Measurements from ENCODE around the gene NLRC3.

NLRC3 gene

GRCh38 chr16:3608069-3608468 lies 30.9 kb upstream of the NLRC3 start:
- no peak overlapping the region for H3K9ac ChIP-seq (ENCODE audit: low read depth, low read length)
- peaks cover 8% of the 10 kb centered on the region for H3K4me1 ChIP-seq (ENCODE audit: control insufficient read depth, insufficient read depth, low read length)
- H3K36me3 ChIP-seq (ENCODE audit: control insufficient read depth, insufficient read depth, low read length), result peaks cover 3% of the 10 kb centered on the region
- H3K27me3 ChIP-seq (ENCODE audit: control insufficient read depth, insufficient read depth, low read length), result no peaks in the 10 kb centered on the region
- no peaks in the 10 kb centered on the region for H3K9me3 ChIP-seq (ENCODE audit: control insufficient read depth, insufficient read depth, low read length)
- no peak overlapping the region for H3K4me3 ChIP-seq (ENCODE audit: low read depth, low read length)

GRCh38 chr16:3607634-3608033 lies 30.4 kb upstream of the NLRC3 start:
- H3K4me1 ChIP-seq (ENCODE audit: control insufficient read depth, insufficient read depth, low read length), result peaks cover 4% of the 10 kb centered on the region
- H3K9ac ChIP-seq (ENCODE audit: low read depth, low read length), result no peak overlapping the region
- H3K4me3 ChIP-seq (ENCODE audit: low read depth, low read length), result no peak overlapping the region
- peaks cover 6% of the 10 kb centered on the region for H3K36me3 ChIP-seq (ENCODE audit: control insufficient read depth, insufficient read depth, low read length)
- H3K27me3 ChIP-seq (ENCODE audit: control insufficient read depth, insufficient read depth, low read length), result no peaks in the 10 kb centered on the region
- H3K9me3 ChIP-seq (ENCODE audit: control insufficient read depth, insufficient read depth, low read length), result no peaks in the 10 kb centered on the region

GRCh38 chr16:3607161-3607560 lies 30.0 kb upstream of the NLRC3 start:
- H3K9me3 ChIP-seq (ENCODE audit: control insufficient read depth, insufficient read depth, low read length), result no peaks in the 10 kb centered on the region
- peaks cover 10% of the 10 kb centered on the region for H3K36me3 ChIP-seq (ENCODE audit: control insufficient read depth, insufficient read depth, low read length)
- peaks cover 4% of the 10 kb centered on the region for H3K4me1 ChIP-seq (ENCODE audit: control insufficient read depth, insufficient read depth, low read length)
- no peak overlapping the region for H3K9ac ChIP-seq (ENCODE audit: low read depth, low read length)
- H3K4me3 ChIP-seq (ENCODE audit: low read depth, low read length), result no peak overlapping the region
- no peaks in the 10 kb centered on the region for H3K27me3 ChIP-seq (ENCODE audit: control insufficient read depth, insufficient read depth, low read length)

DNA sequence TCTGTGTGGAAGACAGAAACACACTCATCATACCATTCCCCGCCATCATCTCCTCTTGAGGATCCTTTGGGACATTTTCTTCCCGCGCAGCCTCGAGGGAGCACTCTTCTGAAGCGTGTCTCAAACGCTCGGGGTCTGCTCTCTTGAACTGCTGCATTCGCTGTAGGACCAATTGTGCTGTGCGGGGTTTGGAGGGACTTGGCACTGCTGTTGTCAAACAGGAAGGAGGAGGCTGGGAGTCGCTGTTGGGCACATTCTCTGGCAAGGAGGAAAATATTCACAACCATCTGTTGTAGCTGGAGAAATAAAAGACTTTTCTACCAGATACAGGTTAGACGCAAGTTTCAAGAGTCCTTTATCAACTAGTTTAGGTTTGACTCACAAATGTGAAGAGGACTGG lies 29.2 kb upstream of the NLRC3 start:
- Histone ChIP-seq H3K9ac (ENCODE audit: low read depth, low read length) (no peak overlapping the region), H3K4me3 (ENCODE audit: low read depth, low read length) (no peak overlapping the region), H3K36me3 (ENCODE audit: control insufficient read depth, insufficient read depth, low read length) (peaks cover 11% of the 10 kb centered on the region), H3K27me3 (ENCODE audit: control insufficient read depth, insufficient read depth, low read length) (no peaks in the 10 kb centered on the region), H3K4me1 (ENCODE audit: control insufficient read depth, insufficient read depth, low read length) (peaks cover 4% of the 10 kb centered on the region), H3K9me3 (ENCODE audit: control insufficient read depth, insufficient read depth, low read length) (no peaks in the 10 kb centered on the region)

DNA sequence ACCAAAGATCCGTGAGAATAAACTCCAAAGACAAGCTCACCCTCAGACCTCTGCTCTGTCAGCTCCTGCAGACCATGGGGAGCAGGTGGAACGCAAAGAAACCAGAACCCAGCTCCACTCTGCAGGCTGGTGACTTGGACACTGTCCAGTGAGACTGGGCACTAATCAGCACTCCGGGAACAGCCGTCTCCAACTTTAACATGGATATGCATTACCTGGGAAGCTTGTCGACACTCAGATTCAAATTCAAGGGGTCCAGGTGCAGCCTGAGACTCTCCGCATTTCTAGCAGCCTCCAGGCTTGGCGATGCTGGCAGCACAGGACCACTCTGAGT lies 25.1 kb upstream of the NLRC3 start:
- H3K4me1 ChIP-seq (ENCODE audit: control insufficient read depth, insufficient read depth, low read length), result no peaks in the 10 kb centered on the region
- H3K9ac ChIP-seq (ENCODE audit: low read depth, low read length), result no peak overlapping the region
- H3K4me3 ChIP-seq (ENCODE audit: low read depth, low read length), result no peak overlapping the region
- H3K27me3 ChIP-seq (ENCODE audit: control insufficient read depth, insufficient read depth, low read length), result no peaks in the 10 kb centered on the region
- peaks cover 7% of the 10 kb centered on the region for H3K9me3 ChIP-seq (ENCODE audit: control insufficient read depth, insufficient read depth, low read length)
- peaks cover 35% of the 10 kb centered on the region for H3K36me3 ChIP-seq (ENCODE audit: control insufficient read depth, insufficient read depth, low read length)

GRCh38 chr16:3601614-3602319 lies 24.6 kb upstream of the NLRC3 start:
- H3K4me3 ChIP-seq (ENCODE audit: low read depth, low read length), result no peak overlapping the region
- no peaks in the 10 kb centered on the region for H3K27me3 ChIP-seq (ENCODE audit: control insufficient read depth, insufficient read depth, low read length)
- peaks cover 7% of the 10 kb centered on the region for H3K9me3 ChIP-seq (ENCODE audit: control insufficient read depth, insufficient read depth, low read length)
- H3K9ac ChIP-seq (ENCODE audit: low read depth, low read length), result no peak overlapping the region
- H3K36me3 ChIP-seq (ENCODE audit: control insufficient read depth, insufficient read depth, low read length), result peaks cover 38% of the 10 kb centered on the region
- H3K4me1 ChIP-seq (ENCODE audit: control insufficient read depth, insufficient read depth, low read length), result no peaks in the 10 kb centered on the region

DNA sequence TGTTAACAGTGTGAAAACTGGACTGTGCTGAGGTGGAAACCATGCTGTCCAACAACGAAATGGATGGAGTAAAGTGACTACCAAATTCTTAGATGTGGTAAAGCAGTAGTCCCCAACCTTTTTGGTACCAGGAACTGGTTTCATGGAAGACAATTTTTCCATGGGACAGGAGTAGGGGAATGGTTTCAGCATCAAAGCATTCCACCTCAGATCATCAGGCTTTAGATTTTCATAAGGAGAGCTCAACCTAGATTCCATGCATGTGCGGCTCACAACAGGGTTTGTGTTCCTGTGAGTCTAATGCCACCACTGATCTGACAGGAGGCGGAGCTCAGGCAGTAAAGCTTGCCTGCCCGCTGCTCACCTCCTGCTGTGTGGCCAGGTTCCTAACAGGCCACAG lies 22.7 kb upstream of the NLRC3 start:
- H3K9ac ChIP-seq (ENCODE audit: low read depth, low read length), result no peak overlapping the region
- H3K9me3 ChIP-seq (ENCODE audit: control insufficient read depth, insufficient read depth, low read length), result peaks cover 7% of the 10 kb centered on the region
- peaks cover 35% of the 10 kb centered on the region for H3K36me3 ChIP-seq (ENCODE audit: control insufficient read depth, insufficient read depth, low read length)
- H3K4me1 ChIP-seq (ENCODE audit: control insufficient read depth, insufficient read depth, low read length), result no peaks in the 10 kb centered on the region
- H3K4me3 ChIP-seq (ENCODE audit: low read depth, low read length), result no peak overlapping the region
- no peaks in the 10 kb centered on the region for H3K27me3 ChIP-seq (ENCODE audit: control insufficient read depth, insufficient read depth, low read length)

- H3K9ac ChIP-seq (ENCODE audit: low read depth, low read length), result no peak overlapping the region
- no peak overlapping the region for H3K4me3 ChIP-seq (ENCODE audit: low read depth, low read length)
- H3K27me3 ChIP-seq (ENCODE audit: control insufficient read depth, insufficient read depth, low read length), result no peaks in the 10 kb centered on the region
- H3K36me3 ChIP-seq (ENCODE audit: control insufficient read depth, insufficient read depth, low read length), result peaks cover 38% of the 10 kb centered on the region
- H3K9me3 ChIP-seq (ENCODE audit: control insufficient read depth, insufficient read depth, low read length), result peaks cover 7% of the 10 kb centered on the region
- no peaks in the 10 kb centered on the region for H3K4me1 ChIP-seq (ENCODE audit: control insufficient read depth, insufficient read depth, low read length)
These were observed 21.9 kb upstream of the NLRC3 start for GRCh38 chr16:3599121-3599520.

DNA sequence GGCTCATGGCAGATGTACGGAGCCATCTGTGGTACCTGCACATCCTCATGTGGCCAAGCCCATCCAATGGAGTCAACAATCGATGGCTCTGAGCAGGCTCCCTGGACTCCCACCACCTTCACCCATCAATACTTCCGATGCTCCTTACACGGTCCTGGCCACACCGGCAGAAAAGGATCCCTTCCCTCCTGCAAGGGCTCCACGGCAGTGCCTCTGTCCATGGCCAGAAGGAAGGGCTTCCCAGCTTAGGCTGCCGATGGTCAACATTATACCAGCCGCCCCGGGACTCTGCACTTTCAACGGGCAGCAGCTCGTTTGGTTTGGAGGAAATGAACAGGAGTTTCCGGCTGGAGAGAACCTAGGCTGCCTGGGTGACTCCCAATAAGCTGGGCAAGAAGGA lies 21.0 kb upstream of the NLRC3 start:
- H3K9me3 ChIP-seq (ENCODE audit: control insufficient read depth, insufficient read depth, low read length), result peaks cover 7% of the 10 kb centered on the region
- peaks cover 38% of the 10 kb centered on the region for H3K36me3 ChIP-seq (ENCODE audit: control insufficient read depth, insufficient read depth, low read length)
- no peak overlapping the region for H3K9ac ChIP-seq (ENCODE audit: low read depth, low read length)
- H3K4me1 ChIP-seq (ENCODE audit: control insufficient read depth, insufficient read depth, low read length), result no peaks in the 10 kb centered on the region
- H3K27me3 ChIP-seq (ENCODE audit: control insufficient read depth, insufficient read depth, low read length), result no peaks in the 10 kb centered on the region
- no peak overlapping the region for H3K4me3 ChIP-seq (ENCODE audit: low read depth, low read length)

DNA sequence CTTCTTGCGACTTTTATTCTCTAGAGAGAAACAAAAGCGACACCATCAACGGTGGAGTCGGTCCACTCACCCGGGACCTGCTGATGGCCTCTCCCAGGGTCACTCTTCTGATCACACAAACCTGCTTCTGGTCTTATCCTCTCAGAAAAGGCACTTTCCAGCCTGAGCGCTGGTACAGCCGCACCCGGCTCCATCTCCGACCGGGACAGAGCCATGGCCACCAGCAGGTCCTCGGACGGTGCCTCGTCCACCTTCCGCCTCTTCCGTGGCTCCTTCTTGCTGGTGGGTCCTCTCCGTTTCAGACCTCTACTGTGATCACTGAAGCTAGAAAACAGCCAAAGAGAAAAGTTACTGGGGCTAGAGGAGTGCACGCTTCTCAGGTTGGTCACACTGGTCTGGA lies 20.5 kb upstream of the NLRC3 start:
- no peaks in the 10 kb centered on the region for H3K4me1 ChIP-seq (ENCODE audit: control insufficient read depth, insufficient read depth, low read length)
- peaks cover 36% of the 10 kb centered on the region for H3K36me3 ChIP-seq (ENCODE audit: control insufficient read depth, insufficient read depth, low read length)
- no peaks in the 10 kb centered on the region for H3K27me3 ChIP-seq (ENCODE audit: control insufficient read depth, insufficient read depth, low read length)
- H3K9ac ChIP-seq (ENCODE audit: low read depth, low read length), result no peak overlapping the region
- H3K9me3 ChIP-seq (ENCODE audit: control insufficient read depth, insufficient read depth, low read length), result peaks cover 7% of the 10 kb centered on the region
- no peak overlapping the region for H3K4me3 ChIP-seq (ENCODE audit: low read depth, low read length)

DNA sequence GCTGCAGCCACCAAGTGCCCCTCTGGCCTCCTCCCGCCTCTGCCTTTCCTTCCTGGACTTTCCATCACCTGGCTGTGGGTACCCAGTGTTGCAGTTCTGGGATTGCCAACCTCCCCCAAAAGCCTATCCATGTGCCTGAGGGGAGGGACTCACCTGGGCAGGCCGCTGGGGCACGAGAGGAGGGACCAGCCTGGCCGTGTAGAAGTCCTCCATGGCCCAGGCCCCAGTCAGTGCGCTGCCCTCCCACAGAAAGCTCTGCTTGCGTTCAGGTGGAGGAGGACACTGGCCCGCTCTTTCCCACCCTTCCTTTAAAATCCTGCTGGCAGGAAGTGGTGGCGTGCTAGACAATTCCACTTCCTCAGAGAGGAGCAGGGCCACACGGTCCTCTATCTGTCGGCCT lies 20.0 kb upstream of the NLRC3 start:
- H3K36me3 ChIP-seq (ENCODE audit: control insufficient read depth, insufficient read depth, low read length), result peaks cover 31% of the 10 kb centered on the region
- H3K4me1 ChIP-seq (ENCODE audit: control insufficient read depth, insufficient read depth, low read length), result no peaks in the 10 kb centered on the region
- H3K9ac ChIP-seq (ENCODE audit: low read depth, low read length), result no peak overlapping the region
- no peak overlapping the region for H3K4me3 ChIP-seq (ENCODE audit: low read depth, low read length)
- H3K27me3 ChIP-seq (ENCODE audit: control insufficient read depth, insufficient read depth, low read length), result no peaks in the 10 kb centered on the region
- H3K9me3 ChIP-seq (ENCODE audit: control insufficient read depth, insufficient read depth, low read length), result peaks cover 7% of the 10 kb centered on the region

GRCh38 chr16:3596101-3596861 lies 19.1 kb upstream of the NLRC3 start:
- no peaks in the 10 kb centered on the region for H3K27me3 ChIP-seq (ENCODE audit: control insufficient read depth, insufficient read depth, low read length)
- H3K4me3 ChIP-seq (ENCODE audit: low read depth, low read length), result no peak overlapping the region
- H3K4me1 ChIP-seq (ENCODE audit: control insufficient read depth, insufficient read depth, low read length), result no peaks in the 10 kb centered on the region
- H3K9ac ChIP-seq (ENCODE audit: low read depth, low read length), result no peak overlapping the region
- peaks cover 7% of the 10 kb centered on the region for H3K9me3 ChIP-seq (ENCODE audit: control insufficient read depth, insufficient read depth, low read length)
- H3K36me3 ChIP-seq (ENCODE audit: control insufficient read depth, insufficient read depth, low read length), result peaks cover 30% of the 10 kb centered on the region
